Endothelial cell of umbilical vein (primary cell): ENCODE data around the gene DLEC1. TPM values are rescaled to one million over a fixed set of nuclear protein-coding genes. Genes with fewer than 3 reads are reported as not detected.

ENCODE experiments used
- BruUV-seq: library from RNA; stranded (reverse); fragments of 400-500 nt; replicated peaks from 2 replicates; lab custom pipeline; 2021; lab: Mats Ljungman, UMichigan
- CTCF ChIA-PET: fragments of 300-600, 350-600 bp; sonication (Branson Sonifier 250); formaldehyde crosslinking; loops from one replicate; lab custom pipeline; 2021; ENCODE audit warnings: antibody characterized with exemption, inconsistent platforms; lab: Charles Lee
- POLR2A ChIA-PET: fragments of 300-600, 350-600 bp; sonication (Branson Sonifier 250); formaldehyde crosslinking; loops from one replicate; lab custom pipeline; 2021; ENCODE audit warnings: antibody characterized with exemption, inconsistent platforms; lab: Charles Lee
- DNase-seq: peaks from one replicate; pipeline ENCODE4 v3.0.0-alpha.2; 2011; ENCODE audit warnings: low read depth, low spot score
- FAIRE-seq: peaks from 2 replicates; lab custom pipeline; 2011; peaks lifted over from hg19 to GRCh38; lab: Jason Lieb, UNC
- H2AFZ ChIP-seq: 2 replicates; pipeline ENCODE4 v1.6.0; 2012; ENCODE audit warnings: low read depth, low read length, control low read depth, inconsistent platforms
- H3K27ac ChIP-seq: 2 replicates; pipeline ENCODE4 v1.5.1; 2011; ENCODE audit warnings: low read depth, mild to moderate bottlenecking, control low read depth, low read length, moderate library complexity; ENCODE audit not compliant: insufficient read depth
- H3K27me3 ChIP-seq, 2 experiments: 2 replicates each; pipeline versions ENCODE4 v1.6.0 to v1.6.1; 2011; ENCODE audit warnings: low read length in 2 of 2, mixed read lengths in 1 of 2; ENCODE audit not compliant: control insufficient read depth in 2 of 2, insufficient read depth in 2 of 2
- H3K36me3 ChIP-seq, 2 experiments: 2 replicates in 1 of 2; 3 replicates in 1 of 2; pipeline ENCODE4 v1.5.1; 2011; ENCODE audit warnings: low read length in 2 of 2, mild to moderate bottlenecking in 1 of 2, moderate library complexity in 1 of 2; ENCODE audit not compliant: control insufficient read depth in 2 of 2, insufficient read depth in 2 of 2; ENCODE audit errors: extremely low read depth in 1 of 2
- H3K4me1 ChIP-seq: 3 replicates; pipeline ENCODE4 v1.5.1; 2011; ENCODE audit warnings: mild to moderate bottlenecking, low read length; ENCODE audit not compliant: control insufficient read depth, insufficient read depth; ENCODE audit errors: extremely low read depth
- H3K4me2 ChIP-seq: 2 replicates; pipeline ENCODE4 v1.6.1; 2011; ENCODE audit warnings: low read length, control low read depth, mixed read lengths; ENCODE audit not compliant: insufficient read depth
- H3K4me3 ChIP-seq, 3 experiments: fragments of 200-600 bp in 1 of 3; sonication (generic), shearing (Covaris generic) in 1 of 3; replicated peaks in 1 of 3; 2 replicates each; pipeline ENCODE4 v1.5.1; 2011 to 2016; ENCODE audit warnings: control low read depth in 3 of 3, low read length in 3 of 3, mild to moderate bottlenecking in 2 of 3, inconsistent platforms in 1 of 3, low read depth in 1 of 3, moderate library complexity in 1 of 3; ENCODE audit not compliant: insufficient read depth in 1 of 3
- H3K79me2 ChIP-seq: 2 replicates; pipeline ENCODE4 v1.6.0; 2012; ENCODE audit warnings: low read length, inconsistent platforms; ENCODE audit not compliant: control insufficient read depth, insufficient read depth
- H3K9ac ChIP-seq: replicated peaks from 2 replicates; pipeline ENCODE3; 2011; ENCODE audit warnings: low read length, control low read depth; ENCODE audit not compliant: insufficient read depth; ENCODE audit errors: extremely low read depth
- H3K9me1 ChIP-seq: replicated peaks from 3 replicates; pipeline ENCODE4 v1.6.0; 2011; ENCODE audit warnings: mild to moderate bottlenecking, low read length; ENCODE audit not compliant: control insufficient read depth, insufficient read depth; ENCODE audit errors: extremely low read depth
- H3K9me3 ChIP-seq: replicated peaks from 2 replicates; pipeline ENCODE4 v1.5.1; 2012; ENCODE audit warnings: low read length, inconsistent platforms; ENCODE audit not compliant: control insufficient read depth, insufficient read depth
- H4K20me1 ChIP-seq: replicated peaks from 2 replicates; pipeline ENCODE3; 2011; ENCODE audit warnings: mild to moderate bottlenecking, low read length; ENCODE audit not compliant: control insufficient read depth, insufficient read depth; ENCODE audit errors: extremely low read depth
- CTCF ChIP-seq, 2 donors: IDR thresholded peaks; 1 replicate in 1 of 2; 2 replicates in 1 of 2; pipeline ENCODE4 v1.5.1; 2011; ENCODE audit warnings: low read length in 2 of 2, mild to moderate bottlenecking in 2 of 2, moderate library complexity in 2 of 2, control low read depth in 1 of 2, inconsistent platforms in 1 of 2, low read depth in 1 of 2; ENCODE audit not compliant: insufficient read depth in 1 of 2; ENCODE audit errors: extremely low read depth in 1 of 2
- EZH2 ChIP-seq: IDR thresholded peaks from 2 replicates; pipeline ENCODE4 v1.6.1; 2012; ENCODE audit warnings: borderline replicate concordance, low read depth, mild to moderate bottlenecking, moderate library complexity, low read length, inconsistent platforms; ENCODE audit not compliant: severe bottlenecking
- GATA2 ChIP-seq: IDR thresholded peaks from 2 replicates; pipeline ENCODE4 v1.7.0; 2011; ENCODE audit warnings: low read depth, mild to moderate bottlenecking, moderate library complexity, mixed read lengths, low read length; ENCODE audit not compliant: insufficient read length, insufficient read depth
- JUN ChIP-seq: IDR thresholded peaks from 2 replicates; pipeline ENCODE4 v1.6.1; 2011; ENCODE audit warnings: borderline replicate concordance, low read depth; ENCODE audit not compliant: insufficient read length, insufficient read depth
- MAX ChIP-seq: IDR thresholded peaks from 2 replicates; pipeline ENCODE4 v1.6.1; 2011; ENCODE audit not compliant: insufficient read depth, insufficient read length
- POLR2A ChIP-seq: IDR thresholded peaks from 2 replicates; pipeline ENCODE4 v1.6.1; 2012; ENCODE audit warnings: low read depth, mild to moderate bottlenecking, control low read depth, low read length
- POLR2AphosphoS5 ChIP-seq: IDR thresholded peaks from 2 replicates; pipeline ENCODE4 v1.6.1; 2012; ENCODE audit warnings: low read depth, mild to moderate bottlenecking, control low read depth, low read length, moderate library complexity; ENCODE audit not compliant: insufficient read depth
- dilution Hi-C: fragments of 300-500 bp; cut with MboI; formaldehyde crosslinking; loops from one replicate; pipeline ENCODE4 v1.15.0; 2019; ENCODE audit warnings: low sequenced_read_pairs; ENCODE audit not compliant: extremely low pct_ligation_motif_present
- intact Hi-C: fragments of 100-400 bp; cut with micrococcal nuclease; formaldehyde crosslinking; loops from one replicate; pipeline ENCODE4 v1.10.0; 2022
- polyA plus RNA-seq, 4 experiments: library from polyadenylated mRNA; depleted of rRNA in 3 of 4; stranded (reverse) in 3 of 4; unstranded in 1 of 4; fragments of >200 nt; gene quantifications; 2 replicates each; pipeline versions ENCODE4 v1.2.1 to v1.2.3, GENCODE V29; 2011 to 2012; ENCODE audit warnings: missing spikeins in 1 of 4
- total RNA-seq: library from RNA; stranded (reverse); gene quantifications from 2 replicates; pipeline ENCODE4 v1.2.3, GENCODE V29; 2021

DLEC1 gene
- total and polyA plus RNA-seq, 2 donors (not counting 3 experiments of a cell fraction or from before 2014, with no cell fraction given): not detected

- Histone ChIP-seq H3K36me3 (peaks cover 0 to 14% of the 10 kb centered on the region in 2 experiments), H3K9me1 (no peaks in the 10 kb centered on the region), H3K9ac (no peak overlapping the region), H4K20me1 (no peaks in the 10 kb centered on the region), H3K79me2 (no peaks in the 10 kb centered on the region), H3K27ac (no peak overlapping the region), H3K9me3 (no peaks in the 10 kb centered on the region), H2AFZ (no peak overlapping the region), H3K27me3 (no peaks in the 10 kb centered on the region), H3K4me3 (no peak overlapping the region), H3K4me1 (no peaks in the 10 kb centered on the region), H3K4me2 (no peak overlapping the region)
- ChIA-PET POLR2A (no interaction called here), CTCF (interaction anchor here (0.9 to 3.6 kb wide), 9 partner anchors 8 to 150 kb away, joined by 3 to 34 read pairs (median 5); partner anchors contain the start of gene PLCD1)
- DNase-seq (peak; percentile 50), FAIRE-seq (peak; percentile 49)
- dilution Hi-C loops (no loop called here), intact Hi-C loops (no loop called here)
- TF ChIP-seq MAX: no peak
- no peak for TF ChIP-seq JUN
- TF ChIP-seq EZH2: no peak
- no peak for TF ChIP-seq GATA2
- TF ChIP-seq POLR2AphosphoS5: no peak
- TF ChIP-seq POLR2A: no peak
- peak; percentile 50 to 72 for TF ChIP-seq CTCF (IDR thresholded peaks at IDR 0.05; ENCODE audit: extremely low read depth in 1 of 2, insufficient read depth in 1 of 2, low read depth in 1 of 2, low read length in 2 of 2)
- no TSS peak for BruUV-seq
Measured at GRCh38 chr3:38004415-38005075, 34.5 kb upstream of the DLEC1 start.
